Measurements from ENCODE around the gene ANKS1A. TPM values are rescaled to one million over a fixed set of nuclear protein-coding genes. Genes with fewer than 3 reads are reported as not detected.

The ANKS1A gene
- total RNA-seq, 2 experiments from 2014 or later, result 6.4 to 6.9 TPM

DNA sequence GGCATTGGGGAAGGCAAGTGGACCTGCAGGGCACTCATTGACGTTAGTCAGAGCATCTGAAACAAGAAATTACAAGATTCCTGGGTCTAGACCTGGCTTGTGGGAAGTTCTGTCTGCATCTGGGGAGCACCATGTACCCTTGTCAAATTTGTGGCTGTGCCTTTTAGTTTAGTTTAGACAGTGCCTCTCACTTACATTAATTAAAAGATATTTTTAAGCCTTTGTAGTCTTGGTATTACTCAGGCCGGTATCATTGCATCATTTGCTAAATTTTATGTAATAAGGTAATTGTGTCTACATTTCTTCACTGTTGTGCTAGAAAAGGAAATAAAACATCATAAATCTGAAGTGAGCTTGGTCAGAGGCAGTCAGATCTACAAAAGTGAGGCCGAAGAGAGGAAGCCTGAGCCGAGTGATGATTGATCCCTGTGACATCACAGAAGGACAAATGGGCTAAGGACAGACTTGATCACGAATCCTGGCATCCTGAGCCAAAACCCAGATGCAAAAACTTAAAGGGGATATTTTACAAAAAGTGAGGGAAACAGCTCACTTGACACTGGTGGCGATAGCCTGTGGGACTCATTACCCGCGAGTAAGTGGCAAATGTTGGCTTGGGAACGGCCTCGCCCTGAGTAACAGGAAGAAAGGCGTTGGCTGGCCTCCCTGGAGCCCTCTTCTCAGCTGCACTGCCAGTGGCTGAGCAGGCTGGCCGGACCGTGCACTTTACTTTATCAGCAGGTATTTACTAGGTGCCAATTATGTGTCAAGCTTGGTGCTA is 145.5 kb downstream of the ANKS1A start:
- peaks cover 5% of the 10 kb centered on the region for H3K36me3 ChIP-seq (ENCODE audit: insufficient read depth, low read length)
- Mint-ChIP-seq H3K4me1 (ENCODE audit: low read depth) (no peaks in the 10 kb centered on the region), H3K4me3 (no peak overlapping the region), H3K27ac (no peak overlapping the region), H3K9me3 (no peaks in the 10 kb centered on the region), H3K27me3 (no peaks in the 10 kb centered on the region), H3K36me3 (ENCODE audit: low read depth) (peaks cover 21% of the 10 kb centered on the region)
- H3K4me3 ChIP-seq (ENCODE audit: low read length), result no peak overlapping the region
- POLR2A ChIA-PET, result no interaction called here
- H3K27ac ChIP-seq (ENCODE audit: low read depth in 1 of 2, low read length in 2 of 2), result no peak overlapping the region
- no peaks in the 10 kb centered on the region for H3K4me1 ChIP-seq (ENCODE audit: insufficient read depth, low read length)
- DNase-seq (peak in 3 of 14 experiments; percentile 17 to 55 (median 33)), ATAC-seq (ENCODE audit: poor library complexity) (no peak)
- CTCF ChIA-PET, result no interaction called here
- TF ChIP-seq, protein P1, sequence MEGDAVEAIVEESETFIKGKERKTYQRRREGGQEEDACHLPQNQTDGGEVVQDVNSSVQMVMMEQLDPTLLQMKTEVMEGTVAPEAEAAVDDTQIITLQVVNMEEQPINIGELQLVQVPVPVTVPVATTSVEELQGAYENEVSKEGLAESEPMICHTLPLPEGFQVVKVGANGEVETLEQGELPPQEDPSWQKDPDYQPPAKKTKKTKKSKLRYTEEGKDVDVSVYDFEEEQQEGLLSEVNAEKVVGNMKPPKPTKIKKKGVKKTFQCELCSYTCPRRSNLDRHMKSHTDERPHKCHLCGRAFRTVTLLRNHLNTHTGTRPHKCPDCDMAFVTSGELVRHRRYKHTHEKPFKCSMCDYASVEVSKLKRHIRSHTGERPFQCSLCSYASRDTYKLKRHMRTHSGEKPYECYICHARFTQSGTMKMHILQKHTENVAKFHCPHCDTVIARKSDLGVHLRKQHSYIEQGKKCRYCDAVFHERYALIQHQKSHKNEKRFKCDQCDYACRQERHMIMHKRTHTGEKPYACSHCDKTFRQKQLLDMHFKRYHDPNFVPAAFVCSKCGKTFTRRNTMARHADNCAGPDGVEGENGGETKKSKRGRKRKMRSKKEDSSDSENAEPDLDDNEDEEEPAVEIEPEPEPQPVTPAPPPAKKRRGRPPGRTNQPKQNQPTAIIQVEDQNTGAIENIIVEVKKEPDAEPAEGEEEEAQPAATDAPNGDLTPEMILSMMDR (IDR thresholded peaks at IDR 0.05), result no peak
- H3K27me3 ChIP-seq (ENCODE audit: control insufficient read depth in 1 of 2, insufficient read depth in 2 of 2, low read length in 2 of 2), result no peaks in the 10 kb centered on the region
- intact Hi-C loops (cut with DNase I, micrococcal nuclease), result no loop called here
- no peaks in the 10 kb centered on the region for H3K9me3 ChIP-seq (ENCODE audit: control insufficient read depth in 1 of 2, insufficient read depth in 1 of 2, low read length in 2 of 2)

DNA sequence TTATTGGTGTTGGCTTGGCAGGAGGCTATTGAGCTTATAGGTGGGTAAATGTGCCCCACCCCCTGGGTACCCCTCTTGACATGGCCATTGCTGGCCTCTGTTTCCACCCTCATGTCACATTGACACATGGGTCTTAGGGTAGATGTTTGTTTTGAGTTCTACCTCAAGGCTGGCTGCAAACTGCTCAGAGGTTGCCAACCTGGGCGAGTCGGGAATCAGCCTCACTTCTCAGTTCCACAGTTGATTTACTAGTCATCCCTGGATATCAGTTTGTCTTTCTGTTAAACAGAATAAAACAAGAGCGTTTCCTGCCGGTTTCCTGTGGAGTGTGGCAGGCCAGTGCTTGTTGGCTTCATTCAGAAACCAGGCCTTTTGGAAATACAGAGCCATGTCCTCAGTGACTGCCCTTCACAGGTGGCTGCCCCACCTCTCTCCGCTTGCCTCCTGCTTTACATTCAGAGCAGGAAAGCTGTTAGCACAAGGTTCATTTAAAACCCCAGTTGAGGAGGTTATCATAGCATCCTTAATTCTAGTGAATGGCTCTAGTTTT is 146.5 kb downstream of the ANKS1A start:
- TF ChIP-seq, protein P1 (IDR thresholded peaks at IDR 0.05), result no peak
- no peak overlapping the region for H3K27ac ChIP-seq (ENCODE audit: low read depth in 1 of 2, low read length in 2 of 2)
- H3K4me1 Mint-ChIP-seq (ENCODE audit: low read depth), result no peaks in the 10 kb centered on the region
- H3K4me3 ChIP-seq (ENCODE audit: low read length), result no peak overlapping the region
- no peaks in the 10 kb centered on the region for H3K9me3 Mint-ChIP-seq
- H3K4me3 Mint-ChIP-seq, result no peak overlapping the region
- H3K27ac Mint-ChIP-seq, result no peak overlapping the region
- intact Hi-C loops (cut with DNase I, micrococcal nuclease), result no loop called here
- no peaks in the 10 kb centered on the region for H3K9me3 ChIP-seq (ENCODE audit: control insufficient read depth in 1 of 2, insufficient read depth in 1 of 2, low read length in 2 of 2)
- ATAC-seq (ENCODE audit: poor library complexity) (no peak), DNase-seq (no peak)
- no peaks in the 10 kb centered on the region for H3K4me1 ChIP-seq (ENCODE audit: insufficient read depth, low read length)
- H3K36me3 ChIP-seq (ENCODE audit: insufficient read depth, low read length), result peaks cover 6% of the 10 kb centered on the region
- H3K36me3 Mint-ChIP-seq (ENCODE audit: low read depth), result peaks cover 18% of the 10 kb centered on the region
- no peaks in the 10 kb centered on the region for H3K27me3 Mint-ChIP-seq
- H3K27me3 ChIP-seq (ENCODE audit: control insufficient read depth in 1 of 2, insufficient read depth in 2 of 2, low read length in 2 of 2), result no peaks in the 10 kb centered on the region
- ChIA-PET POLR2A (no interaction called here), CTCF (no interaction called here)

DNA sequence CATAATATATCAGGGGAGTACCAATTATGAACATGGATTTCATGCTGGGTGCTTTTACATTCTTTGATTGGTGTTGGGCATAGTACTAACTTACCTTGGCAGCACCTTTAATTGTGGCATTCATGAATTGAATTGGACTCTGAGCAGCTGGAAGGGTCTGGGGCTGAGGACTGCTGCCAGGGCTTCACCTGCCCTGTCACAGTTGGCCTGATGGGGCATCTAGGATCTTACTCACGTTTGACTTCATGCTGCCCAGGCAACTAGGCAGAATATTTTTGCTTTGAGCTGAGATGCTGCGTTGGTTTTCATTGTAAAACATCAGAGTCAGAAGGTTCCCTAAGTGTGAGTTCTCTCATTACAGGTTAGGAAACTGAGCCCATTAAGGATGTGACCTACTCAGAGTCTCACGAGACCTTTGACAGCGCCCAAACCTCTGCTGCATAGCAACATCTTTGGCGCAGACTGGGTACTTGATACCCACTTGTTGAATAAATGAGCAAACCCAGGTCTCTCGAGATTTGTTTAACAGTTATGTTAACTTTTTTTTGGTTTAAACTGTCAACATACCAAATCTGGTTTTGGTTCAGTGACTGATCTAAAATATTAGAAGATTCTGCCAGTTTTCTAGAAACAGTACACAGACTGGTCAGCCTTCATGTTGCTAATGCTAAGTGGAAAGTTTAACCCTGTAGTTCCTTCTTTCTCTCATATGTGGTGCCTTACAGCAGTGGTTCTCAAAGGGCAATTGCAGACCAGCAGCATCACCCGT is 147.2 kb downstream of the ANKS1A start:
- H3K27ac Mint-ChIP-seq, result no peak overlapping the region
- H3K4me3 Mint-ChIP-seq, result no peak overlapping the region
- Histone ChIP-seq H3K27me3 (ENCODE audit: control insufficient read depth in 1 of 2, insufficient read depth in 2 of 2, low read length in 2 of 2) (no peaks in the 10 kb centered on the region), H3K4me3 (ENCODE audit: low read length) (no peak overlapping the region), H3K4me1 (ENCODE audit: insufficient read depth, low read length) (no peaks in the 10 kb centered on the region), H3K36me3 (ENCODE audit: insufficient read depth, low read length) (peaks cover 3% of the 10 kb centered on the region), H3K9me3 (ENCODE audit: control insufficient read depth in 1 of 2, insufficient read depth in 1 of 2, low read length in 2 of 2) (no peaks in the 10 kb centered on the region), H3K27ac (ENCODE audit: low read depth in 1 of 2, low read length in 2 of 2) (no peak overlapping the region)
- intact Hi-C loops (cut with DNase I, micrococcal nuclease), result no loop called here
- H3K36me3 Mint-ChIP-seq (ENCODE audit: low read depth), result peaks cover 15% of the 10 kb centered on the region
- TF ChIP-seq, protein P1 (IDR thresholded peaks at IDR 0.05), result no peak
- H3K9me3 Mint-ChIP-seq, result no peaks in the 10 kb centered on the region
- ATAC-seq (ENCODE audit: poor library complexity), result no peak
- ChIA-PET CTCF (no interaction called here), POLR2A (no interaction called here)
- no peaks in the 10 kb centered on the region for H3K27me3 Mint-ChIP-seq
- DNase-seq, result no peak
- H3K4me1 Mint-ChIP-seq (ENCODE audit: low read depth), result no peaks in the 10 kb centered on the region
